NOMO-1 (cell line): ENCODE results near the gene KCNC1.

Experiments
- DNase-seq, 2 experiments: peaks; one replicate each; lab custom pipeline; 2025; ENCODE audit not compliant: unreplicated experiment in 2 of 2; lab: John Stamatoyannopoulos, UW

The KCNC1 gene

GRCh38 chr11:17813391-17814059 is 78.9 kb downstream of the KCNC1 start:
- DNase-seq, result no peak

- DNase-seq, result no peak
These were observed 80.0 kb downstream of the KCNC1 start for GRCh38 chr11:17814546-17814945.

GRCh38 chr11:17816232-17816931 is 81.8 kb downstream of the KCNC1 start:
- DNase-seq, result no peak

GRCh38 chr11:17821648-17822400 is 87.2 kb downstream of the KCNC1 start:
- no peak for DNase-seq

- no peak for DNase-seq
These were observed 87.8 kb downstream of the KCNC1 start for GRCh38 chr11:17822401-17822781.

- DNase-seq, result no peak
These were observed 92.4 kb downstream of the KCNC1 start for GRCh38 chr11:17827006-17827405.

- no peak for DNase-seq
These were observed 93.8 kb downstream of the KCNC1 start for GRCh38 chr11:17828311-17828751.

GRCh38 chr11:17831228-17831627 is 96.6 kb downstream of the KCNC1 start:
- no peak for DNase-seq

GRCh38 chr11:17831883-17832282 is 97.3 kb downstream of the KCNC1 start:
- no peak for DNase-seq
